Hematopoietic multipotent progenitor cell treated with erythropoietin and hydrocortisone succinate and interleukin-3 and kit ligand, for 6 days (in vitro differentiated cells): ENCODE data around the gene KLK15.
"Not testable (repeated sequence)": the region's sequence is repeated elsewhere in the genome, so short reads cannot be mapped to it uniquely, and the experiment has no call there.

ENCODE experiments used
- DNase-seq: peaks from one replicate; pipeline ENCODE4 v3.0.0-alpha.2; 2015

The KLK15 gene

GRCh38 chr19:50794876-50795663 is 38.3 kb downstream of the KLK15 start:
- peak; percentile 77 for DNase-seq

- peak; percentile 71 for DNase-seq
These were observed 39.1 kb downstream of the KLK15 start for GRCh38 chr19:50794074-50794875.

- no peak for DNase-seq
These were observed 39.8 kb downstream of the KLK15 start for GRCh38 chr19:50793558-50794065.

GRCh38 chr19:50792272-50793250 is 40.8 kb downstream of the KLK15 start:
- no peak for DNase-seq

- DNase-seq: no peak
These were observed 41.6 kb downstream of the KLK15 start for GRCh38 chr19:50791594-50792271.

- no peak for DNase-seq
These were observed 42.4 kb downstream of the KLK15 start for GRCh38 chr19:50790922-50791467.

- DNase-seq: no peak
These were observed 43.0 kb downstream of the KLK15 start, which contains the start of gene ACP4 for GRCh38 chr19:50790396-50790795. Gene ACP4, plus strand, starts transcription at chr19:50790415. Its CDS starts 0 bp downstream, at chr19:50790415.

GRCh38 chr19:50785329-50785728 is 48.0 kb downstream of the KLK15 start:
- no peak for DNase-seq

- DNase-seq: no peak
These were observed 48.7 kb downstream of the KLK15 start for GRCh38 chr19:50784710-50785109.

- DNase-seq: not testable (repeated sequence)
These were observed 49.6 kb downstream of the KLK15 start for GRCh38 chr19:50783848-50784152.

GRCh38 chr19:50780753-50781435 is 52.5 kb downstream of the KLK15 start:
- DNase-seq: no peak

GRCh38 chr19:50779504-50780457 is 53.6 kb downstream of the KLK15 start:
- no peak for DNase-seq

- DNase-seq: no peak
These were observed 54.4 kb downstream of the KLK15 start for GRCh38 chr19:50778906-50779430.

GRCh38 chr19:50777830-50778303 is 55.5 kb downstream of the KLK15 start:
- peak; percentile 58 for DNase-seq

GRCh38 chr19:50777261-50777660 is 56.1 kb downstream of the KLK15 start:
- DNase-seq: no peak

GRCh38 chr19:50776131-50776530 is 57.2 kb downstream of the KLK15 start:
- DNase-seq: no peak
